NCI-H460 (cell line): ENCODE data around the gene MPV17L. TPM values are rescaled to one million over a fixed set of nuclear protein-coding genes. Genes with fewer than 3 reads are reported as not detected.
"Not testable (repeated sequence)": the region's sequence is repeated elsewhere in the genome, so short reads cannot be mapped to it uniquely, and the experiment has no call there.

Source experiments
- DNase-seq: peaks from one replicate; pipeline ENCODE4 v3.0.0-alpha.2; 2016; ENCODE audit warnings: low read depth; ENCODE audit errors: extremely low read depth
- total RNA-seq: library from RNA; depleted of rRNA; stranded (reverse); fragments of >200 nt; shearing (Covaris generic); gene quantifications from 2 replicates; pipeline ENCODE4 v1.2.3, GENCODE V29; 2014

The MPV17L gene
- total RNA-seq, 1 experiment from 2014 or later = 3.7 TPM

DNA sequence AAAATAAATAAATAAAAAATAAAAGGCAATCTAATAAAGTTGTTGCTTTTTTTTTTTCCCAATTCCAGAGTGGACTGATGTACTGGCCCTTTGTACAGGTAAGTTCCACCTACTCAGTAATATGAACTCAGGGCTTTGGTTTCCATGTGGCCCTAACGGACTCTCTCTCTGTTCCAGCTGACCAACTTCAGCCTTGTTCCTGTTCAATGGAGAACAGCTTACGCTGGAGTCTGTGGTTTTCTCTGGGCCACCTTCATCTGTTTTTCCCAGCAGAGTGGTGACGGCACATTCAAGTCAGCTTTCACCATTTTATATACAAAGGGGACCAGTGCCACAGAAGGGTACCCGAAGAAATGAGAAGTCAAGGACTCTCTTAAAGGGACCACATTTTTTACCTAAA lies 12.2 kb downstream of the MPV17L start:
- DNase-seq = not testable (repeated sequence)

DNA sequence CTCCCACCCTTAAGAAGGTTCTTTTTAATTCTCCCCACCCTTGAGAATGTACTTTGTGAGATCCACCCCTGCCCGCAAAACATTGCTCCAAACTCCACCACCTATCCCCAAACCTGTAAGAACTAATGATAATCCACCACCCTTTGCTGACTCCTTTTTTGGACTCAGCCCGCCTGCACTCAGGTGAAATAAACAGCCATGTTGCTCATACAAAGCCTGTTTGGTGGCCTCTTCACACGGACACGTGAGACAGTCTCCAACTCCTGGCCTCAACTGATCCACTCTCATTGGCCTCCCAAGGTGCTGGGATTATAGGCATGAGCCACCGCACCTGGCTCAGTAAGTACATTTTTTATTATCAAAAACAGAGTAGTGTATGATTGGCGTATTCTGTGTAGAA lies 13.9 kb downstream of the MPV17L start:
- DNase-seq = not testable (repeated sequence)

DNA sequence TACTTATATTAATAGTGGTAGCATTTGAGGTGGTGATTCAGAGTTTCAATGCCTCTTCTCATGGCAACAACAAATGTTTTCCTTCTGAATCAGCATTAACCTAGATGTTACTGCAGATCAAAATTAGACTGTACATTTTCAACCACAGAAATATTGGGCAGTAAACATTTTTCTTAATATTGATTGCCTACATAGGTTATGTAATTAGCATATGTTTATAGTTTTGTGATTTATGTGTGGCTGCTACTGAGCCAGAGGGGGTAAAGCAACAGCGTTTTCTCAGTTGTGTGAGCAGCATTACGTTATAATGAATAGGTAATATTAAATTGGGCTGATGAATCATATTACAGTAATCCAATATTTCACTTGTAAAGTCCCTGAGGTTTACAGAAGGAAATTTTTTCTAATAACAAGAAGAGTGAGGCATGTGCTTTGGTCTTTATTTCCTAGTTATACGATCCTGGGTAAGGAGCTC lies 20.0 kb downstream of the MPV17L start:
- DNase-seq = peak; percentile 11

DNA sequence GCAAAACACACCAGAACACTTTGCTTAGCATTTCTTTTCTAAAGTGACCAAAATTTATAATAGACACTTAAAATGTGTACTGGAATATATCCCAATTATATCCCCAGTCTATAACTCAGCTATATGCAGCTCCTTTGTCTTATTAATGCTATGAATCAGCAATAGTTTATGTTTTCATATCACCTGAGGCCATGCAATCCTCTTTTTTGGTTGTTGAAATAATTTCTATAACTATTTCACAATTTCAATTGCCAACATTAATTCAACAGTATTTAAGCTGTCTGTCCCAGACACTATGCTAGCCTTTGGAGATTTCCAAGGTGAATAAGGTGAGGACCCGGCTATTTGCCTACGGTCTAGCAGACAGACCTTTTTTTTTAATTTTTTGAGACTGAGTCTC lies 21.6 kb downstream of the MPV17L start:
- no peak for DNase-seq

DNA sequence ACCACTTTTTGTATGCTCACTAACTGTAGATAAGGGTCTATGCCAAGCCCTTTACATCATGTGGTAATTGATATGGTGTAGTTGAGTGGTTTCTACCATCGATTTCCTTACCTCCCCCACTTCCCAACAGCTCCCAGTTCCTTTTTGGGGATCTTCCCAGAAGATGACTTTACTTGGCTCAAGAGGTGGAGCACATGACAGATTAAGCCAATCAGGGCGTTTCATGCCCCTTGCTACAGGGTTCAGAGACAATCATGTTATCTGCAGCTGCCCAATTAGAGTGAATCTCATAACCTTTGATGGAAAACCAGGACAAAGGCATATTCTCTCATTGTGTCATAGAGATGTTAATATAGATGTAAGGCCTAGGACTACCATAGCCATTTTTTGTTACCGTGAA lies 22.7 kb downstream of the MPV17L start:
- DNase-seq = no peak

DNA sequence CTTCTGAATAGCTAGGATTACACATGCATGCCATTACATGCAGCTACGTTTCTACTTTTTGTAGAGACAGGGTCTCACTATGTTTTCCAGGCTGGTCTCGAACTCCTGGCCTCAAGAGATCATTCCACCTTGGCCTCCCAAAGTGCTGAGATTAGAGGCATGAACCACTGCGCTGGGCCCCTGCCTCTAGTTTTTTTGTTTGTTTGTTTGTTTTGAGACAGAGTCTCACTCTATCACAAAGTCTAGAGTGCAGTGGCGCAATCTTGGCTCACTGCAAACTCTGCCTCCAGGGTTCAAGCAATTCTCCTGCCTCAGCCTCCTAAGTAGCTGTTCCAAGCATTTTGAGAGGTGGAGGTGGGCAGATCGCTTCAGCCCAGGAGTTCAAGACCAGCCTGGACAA lies 26.1 kb downstream of the MPV17L start:
- DNase-seq = not testable (repeated sequence)

DNA sequence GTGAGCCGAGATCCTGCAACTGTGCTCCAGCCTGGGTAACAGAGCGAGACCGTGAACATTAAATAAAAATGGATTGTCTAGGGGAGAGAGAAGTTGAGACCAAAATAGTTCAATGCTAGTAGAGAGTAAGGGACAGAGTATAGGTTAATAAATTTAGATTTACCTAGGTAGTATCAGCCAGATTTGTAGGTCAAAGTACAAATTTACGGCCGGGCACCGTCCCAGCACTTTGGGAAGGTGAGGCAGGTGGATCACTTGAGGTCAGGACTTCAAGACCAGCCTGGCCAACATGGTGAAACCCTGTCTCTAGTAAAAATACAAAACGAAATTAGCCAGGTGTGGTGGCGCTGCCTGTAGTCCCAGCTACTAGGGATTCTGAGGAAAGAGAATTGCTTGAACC lies 26.7 kb downstream of the MPV17L start:
- DNase-seq = no peak

DNA sequence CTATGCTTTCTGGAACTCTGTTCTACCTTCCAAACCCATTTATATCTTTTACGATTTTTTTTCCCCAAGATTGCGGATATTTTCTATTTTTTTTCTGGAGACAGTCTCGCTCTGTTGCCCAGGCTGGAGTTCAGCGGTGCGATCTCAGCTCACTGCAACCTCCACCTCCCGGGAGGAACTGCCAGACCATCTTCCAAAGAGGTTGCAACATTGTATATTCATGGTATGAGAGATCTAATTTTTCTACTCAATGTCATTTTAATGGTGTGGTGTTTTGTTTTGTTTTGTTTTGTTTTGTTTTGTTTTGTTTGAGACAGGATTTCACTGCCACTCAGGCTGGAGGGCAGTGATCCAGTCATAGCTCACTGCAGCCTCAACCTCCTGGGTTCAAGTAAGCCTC lies 30.3 kb downstream of the MPV17L start:
- DNase-seq = no peak

DNA sequence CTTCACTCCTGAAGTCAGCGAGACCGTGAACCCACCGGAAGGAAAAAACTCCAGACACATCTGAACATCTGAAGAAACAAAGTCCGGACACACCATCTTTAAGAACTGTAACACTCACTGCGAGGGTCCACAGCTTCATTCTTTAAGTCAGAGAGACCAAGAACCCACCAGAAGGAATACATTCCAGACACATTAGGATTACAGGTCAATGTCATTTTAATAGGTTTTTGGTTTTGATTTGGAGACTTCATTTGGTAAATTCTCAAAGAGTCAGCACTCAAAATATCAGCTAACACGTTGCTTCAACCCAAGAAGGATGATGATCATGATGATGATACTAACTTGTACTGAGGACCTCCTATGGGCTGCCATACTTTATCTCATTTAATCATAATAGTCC lies 31.2 kb downstream of the MPV17L start:
- no peak for DNase-seq

DNA sequence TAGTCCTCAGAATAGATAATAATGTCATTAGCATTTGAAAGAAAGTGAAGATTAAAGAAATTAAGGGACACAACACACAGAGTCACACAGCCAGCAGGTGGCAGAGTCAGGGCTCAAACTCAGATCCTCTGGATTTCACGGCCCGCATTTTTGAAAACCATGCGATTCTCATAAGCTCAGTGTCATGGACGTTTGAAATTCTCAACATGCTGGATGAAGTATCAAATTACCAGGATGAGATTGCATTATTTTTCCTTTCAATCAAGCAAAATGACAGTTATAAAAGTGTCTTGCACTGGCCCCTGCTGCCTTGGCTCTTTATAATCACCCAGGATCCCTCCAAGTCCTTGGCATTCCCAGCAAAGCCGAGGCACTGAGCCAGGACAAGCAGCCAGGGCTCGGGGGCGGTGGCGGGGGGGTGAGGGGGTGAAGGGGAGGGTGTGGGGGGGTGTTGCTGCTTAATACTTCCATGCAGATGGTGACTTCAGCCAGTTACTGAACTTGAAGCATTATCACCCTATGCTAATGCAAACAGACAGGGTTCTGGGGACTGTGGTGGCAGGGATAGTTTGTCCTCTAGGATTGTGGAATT lies 32.2 kb downstream of the MPV17L start:
- peak; percentile 73 for DNase-seq

DNA sequence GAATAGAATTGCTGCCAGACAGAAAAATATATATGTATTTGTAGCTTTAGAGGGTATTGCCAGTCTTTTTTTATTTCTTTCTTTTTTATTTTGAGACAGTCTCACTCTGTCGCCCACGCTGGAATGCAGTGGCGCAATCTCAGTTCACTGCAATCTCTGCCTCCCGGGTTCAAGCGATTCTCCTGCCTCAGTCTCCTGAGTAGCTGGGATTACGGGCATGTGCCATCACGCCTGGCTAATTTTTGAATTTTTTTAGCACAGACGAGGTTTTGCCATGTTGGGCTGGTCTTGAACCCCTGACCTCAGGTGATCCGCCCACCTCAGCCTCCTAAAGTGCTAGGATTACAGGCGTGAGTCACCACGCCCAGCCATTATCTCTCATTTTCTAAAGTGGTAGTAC lies 35.3 kb downstream of the MPV17L start:
- not testable (repeated sequence) for DNase-seq

DNA sequence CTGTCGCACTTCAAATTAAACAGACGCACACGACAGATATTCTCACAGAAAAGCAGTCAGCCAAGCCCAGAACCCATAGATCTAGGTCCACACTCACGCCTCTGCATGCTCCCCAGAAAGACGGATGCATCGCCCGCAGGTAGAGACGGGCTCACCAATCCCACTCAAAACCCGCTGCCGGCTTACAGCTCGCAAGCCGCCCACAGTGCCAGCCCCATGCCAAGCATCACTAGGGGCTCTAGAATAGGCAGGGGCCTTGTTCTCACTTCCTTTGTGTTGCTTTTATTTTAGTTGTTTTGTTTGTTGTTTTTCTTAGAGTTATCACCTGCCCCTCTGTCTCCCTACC lies 38.5 kb downstream of the MPV17L start:
- DNase-seq = no peak

DNA sequence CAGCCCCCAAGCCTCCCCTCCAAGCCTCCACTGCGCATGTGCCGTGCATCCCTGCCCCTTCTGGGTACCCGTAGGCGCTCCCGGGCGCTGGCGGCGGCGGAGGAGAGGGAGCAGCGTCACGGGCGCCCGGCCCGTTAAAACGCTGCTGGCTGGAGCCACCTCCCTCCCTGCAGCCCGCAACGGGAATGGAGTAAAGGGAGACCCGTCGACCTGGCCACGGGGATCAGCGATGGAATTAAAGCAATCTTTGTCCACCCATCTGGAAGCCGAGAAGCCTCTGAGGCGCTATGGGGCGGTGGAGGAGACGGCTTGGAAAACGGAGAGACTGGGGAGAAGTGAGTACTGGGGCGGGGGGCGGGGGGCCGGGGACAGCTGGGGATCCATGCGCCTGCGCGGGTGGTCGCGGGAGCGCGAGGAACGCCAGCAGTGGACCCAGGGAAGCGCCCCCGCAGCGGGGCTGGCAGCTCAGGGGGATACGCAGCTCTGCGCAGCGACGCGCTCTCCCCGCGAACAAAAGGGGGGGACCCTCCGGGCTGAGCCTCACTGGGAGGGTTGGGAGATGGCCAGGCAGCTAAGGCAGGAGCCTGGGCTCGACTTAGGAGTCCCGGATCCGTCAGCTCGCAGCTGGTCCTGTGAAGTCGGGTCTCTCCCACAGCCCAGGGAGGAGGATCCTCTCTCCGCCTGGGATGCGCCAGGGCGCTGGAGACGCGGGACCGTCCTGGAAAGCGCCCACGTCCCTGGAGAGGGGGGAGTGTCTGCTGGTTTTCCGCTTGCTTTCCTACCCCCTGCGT lies 39.1 kb downstream of the MPV17L start, which contains the start of gene BMERB1:
BMERB1 (plus strand) TSS at position 164 of the 791 bp plus-strand sequence; CDS start at position 230, 66 bp downstream.
- DNase-seq = peak; percentile 69

DNA sequence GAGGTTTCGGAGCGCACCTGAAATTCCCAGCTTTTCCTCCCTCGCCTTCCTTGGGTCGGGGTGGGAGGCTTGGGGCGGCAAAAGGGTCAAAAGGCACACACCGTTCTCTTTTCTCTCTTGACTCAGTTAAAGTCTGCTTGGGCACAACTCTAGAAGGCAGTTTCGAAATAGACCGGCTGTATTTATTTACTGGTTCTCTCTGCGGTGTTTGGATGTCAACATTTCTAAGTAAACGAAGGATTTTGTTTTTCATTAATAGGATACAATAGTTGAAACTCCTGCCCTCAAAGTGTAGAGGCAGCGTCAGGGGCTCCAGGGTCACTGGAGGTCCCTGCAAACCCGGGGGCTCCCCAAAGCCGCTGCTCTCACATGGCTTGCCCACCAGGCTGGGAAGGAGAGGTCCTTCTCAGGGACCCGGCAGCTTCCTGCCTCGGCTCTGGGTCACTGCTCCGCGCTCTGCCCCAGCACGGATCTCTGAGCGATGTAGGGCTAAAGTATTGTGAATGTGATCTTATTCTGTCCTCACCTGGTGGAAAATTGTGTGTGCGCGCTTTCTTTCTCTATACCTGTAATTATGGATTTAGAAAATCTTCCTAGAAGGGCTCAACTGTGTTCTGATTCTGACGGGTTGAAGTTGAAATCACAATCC lies 39.8 kb downstream of the MPV17L start:
- DNase-seq = no peak

DNA sequence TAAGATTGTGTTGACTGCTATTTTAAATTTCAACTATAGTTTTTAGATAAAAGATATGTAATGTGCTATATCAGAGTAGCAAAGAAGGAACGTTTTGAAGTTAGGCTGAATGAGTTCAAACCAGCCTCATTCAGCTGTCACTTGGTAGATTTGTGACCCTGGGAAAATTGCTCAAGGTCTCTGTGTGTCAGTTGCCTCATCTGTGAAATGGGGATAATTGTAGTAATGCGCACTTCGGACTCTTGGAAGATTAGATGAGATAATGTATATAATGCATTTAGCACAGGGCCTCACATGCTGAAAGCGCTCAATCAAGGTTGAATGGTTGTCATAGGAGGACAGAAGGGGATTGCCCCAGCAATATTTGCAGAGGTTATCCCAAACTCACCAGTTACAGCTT lies 43.5 kb downstream of the MPV17L start:
- no peak for DNase-seq

DNA sequence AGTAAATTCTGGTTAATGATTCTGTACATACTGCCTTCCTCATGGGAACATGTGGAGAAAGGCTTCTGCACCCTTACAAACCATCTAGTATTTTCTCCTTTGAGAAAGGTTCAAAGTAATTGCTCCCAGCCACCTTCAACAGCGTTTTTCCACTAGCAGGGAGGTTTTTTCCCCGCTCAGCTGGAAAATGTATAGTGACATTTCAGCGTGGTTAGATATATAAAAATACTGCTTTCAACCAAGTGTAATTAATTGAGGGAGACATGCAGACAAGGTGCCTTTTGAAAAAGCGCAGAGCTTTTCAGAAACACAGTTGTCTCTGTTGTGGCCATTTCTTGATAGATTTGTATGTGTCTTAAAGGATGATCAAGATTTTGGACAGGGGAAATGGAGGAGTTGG lies 44.0 kb downstream of the MPV17L start:
- DNase-seq = no peak

DNA sequence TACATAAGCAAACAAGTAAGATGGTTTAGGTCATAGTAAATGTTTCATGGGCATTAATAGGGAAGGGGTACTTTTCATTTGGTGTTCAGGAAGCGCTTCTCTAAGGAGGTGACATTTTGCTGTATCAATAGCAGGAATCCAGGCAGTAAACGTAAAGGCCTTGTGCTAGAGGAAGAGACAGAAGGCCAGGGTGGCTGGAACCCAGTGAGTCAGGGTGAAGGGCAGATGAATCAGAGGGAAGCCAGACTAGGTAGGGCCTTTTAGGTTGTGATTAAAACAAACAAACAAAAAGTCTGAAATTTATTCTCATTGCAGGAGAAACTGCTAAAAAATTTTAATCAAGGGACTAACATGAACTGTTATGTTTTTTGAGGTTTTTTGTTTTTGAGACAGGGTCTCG lies 45.3 kb downstream of the MPV17L start:
- peak; percentile 9 for DNase-seq

DNA sequence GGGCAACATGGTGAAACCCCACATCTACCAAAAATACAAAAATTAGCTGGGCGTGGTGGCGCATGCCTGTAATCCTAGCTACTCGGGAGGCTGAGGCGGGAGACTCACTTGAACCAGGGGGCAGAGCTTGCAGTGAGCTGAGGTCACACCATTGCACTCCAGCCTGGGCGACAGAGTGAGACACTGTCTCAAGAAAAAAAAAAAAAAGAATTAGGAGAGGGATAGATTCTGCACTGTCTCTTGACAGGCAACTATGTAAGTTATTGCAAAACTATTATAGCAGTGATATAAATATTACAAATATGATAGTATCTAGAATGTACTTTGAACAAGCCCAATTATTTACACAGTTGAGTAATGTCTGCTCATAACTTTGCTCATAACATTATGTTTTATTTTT lies 46.6 kb downstream of the MPV17L start:
- DNase-seq = not testable (repeated sequence)

DNA sequence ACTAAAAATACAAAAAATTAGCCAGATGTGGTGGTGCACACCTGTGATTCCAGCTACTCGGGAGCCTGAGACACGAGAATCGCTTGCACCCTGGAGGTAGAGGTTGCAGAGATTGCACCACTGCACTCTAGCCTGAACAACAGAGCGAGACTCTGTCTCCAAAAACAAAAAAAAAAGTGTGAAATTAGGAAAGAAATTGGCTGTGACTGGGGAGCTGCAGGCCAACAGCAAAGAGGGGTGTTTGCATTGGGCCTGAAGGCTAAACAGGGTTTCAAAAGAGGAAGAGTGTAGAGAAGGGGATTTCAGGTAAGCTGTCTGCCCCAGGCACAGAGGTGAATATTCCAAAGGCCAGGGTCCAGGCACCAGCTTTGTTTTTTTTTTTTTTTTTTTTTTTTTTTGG lies 48.2 kb downstream of the MPV17L start:
- no peak for DNase-seq

DNA sequence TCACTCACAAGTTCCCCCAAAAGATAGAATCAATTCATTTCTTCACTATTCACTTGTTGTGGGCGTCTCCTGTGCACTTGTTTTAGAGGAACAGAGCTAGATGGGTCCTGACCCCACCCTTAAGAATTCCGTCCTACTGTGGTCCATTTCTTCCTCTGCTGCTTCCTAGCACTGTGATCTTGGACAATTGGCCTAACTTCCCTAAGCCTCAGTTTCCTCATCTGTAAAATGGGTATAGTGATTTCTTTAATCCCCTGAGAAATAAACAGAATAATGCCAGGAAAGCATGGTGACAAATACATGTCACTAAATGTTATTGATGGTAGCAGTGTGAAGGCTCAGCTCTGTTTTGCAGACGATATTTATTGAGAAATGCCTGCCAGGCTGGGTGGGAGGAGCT lies 48.7 kb downstream of the MPV17L start:
- DNase-seq = no peak

DNA sequence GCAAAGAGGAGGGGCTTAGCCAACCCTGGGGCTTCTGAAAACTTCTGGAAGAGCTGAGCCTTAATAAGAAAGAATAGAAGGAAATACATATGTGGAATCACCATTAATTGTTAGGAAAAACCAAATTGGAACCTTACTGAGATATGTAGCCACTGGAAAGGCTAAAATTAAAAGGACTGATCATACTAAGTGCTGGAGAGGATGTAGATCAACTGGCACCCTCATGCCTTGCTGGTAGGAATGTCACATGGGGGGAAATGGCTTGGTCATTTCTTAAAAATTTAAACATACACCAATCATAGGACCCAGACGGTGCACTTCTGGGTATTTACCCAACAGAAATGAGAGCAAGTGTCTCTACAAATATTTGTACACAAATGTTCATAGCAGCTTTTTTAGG lies 49.9 kb downstream of the MPV17L start:
- no peak for DNase-seq

DNA sequence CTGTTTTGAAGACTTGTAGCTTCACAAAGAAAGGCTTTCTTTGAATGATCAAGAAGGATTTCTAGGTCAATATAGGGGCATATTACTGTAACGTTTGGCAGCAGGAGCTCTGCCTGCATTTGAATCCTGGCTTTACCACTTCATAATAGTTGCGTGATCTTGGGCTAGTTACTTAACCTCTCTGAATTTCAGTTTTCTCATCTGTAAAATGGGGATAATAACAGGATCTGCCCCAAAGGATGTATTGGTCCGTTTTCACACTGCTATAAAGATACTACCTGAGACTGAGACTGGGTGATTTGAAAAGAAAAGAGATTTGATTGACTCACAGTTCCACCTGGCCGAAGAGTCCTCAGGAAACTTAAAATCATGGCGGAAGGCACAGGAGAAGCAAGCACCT lies 51.3 kb downstream of the MPV17L start:
- no peak for DNase-seq
